Pancreas (tissue), 10 donors: Measurements from ENCODE around the gene THBS2. TPM values are rescaled to one million over a fixed set of nuclear protein-coding genes. Genes with fewer than 3 reads are reported as not detected.

ENCODE experiments used
- ATAC-seq, 4 donors: fragments of 200-7000 bp; cut with Tn5 transposase; one replicate each; pipeline versions ENCODE4 v1.8.0 to v1.9.1; 2020; ENCODE audit warnings: mild to moderate bottlenecking in 4 of 4, moderate library complexity in 4 of 4
- DNase-seq, 6 donors: peaks; one replicate each; pipeline ENCODE4 v3.0.0-alpha.2; 2020
- FAIRE-seq: peaks from 2 replicates; lab custom pipeline; 2012; peaks lifted over from hg19 to GRCh38; lab: Jason Lieb, UNC
- H3K27ac ChIP-seq, 4 donors: fragments of 200-600 bp; sonication (generic); 1 replicate in 3 of 4; 2 replicates in 1 of 4; pipeline versions ENCODE4 v1.5.0 to v1.8.0; 2020
- H3K27me3 ChIP-seq, 4 donors: fragments of 200-600 bp; one replicate each; pipeline ENCODE4 v1.8.0; 2021
- H3K36me3 ChIP-seq, 3 donors: fragments of 200-600 bp; sonication (generic) in 1 of 3; one replicate each; pipeline versions ENCODE4 v1.5.0 to v1.8.0; 2020 to 2021
- H3K4me1 ChIP-seq, 3 donors: fragments of 200-600 bp; one replicate each; pipeline ENCODE4 v1.8.0; 2021
- H3K4me3 ChIP-seq, 4 donors: fragments of 200-600 bp; sonication (generic) in 2 of 4; one replicate each; pipeline versions ENCODE4 v1.5.0 to v1.8.0; 2020 to 2021
- H3K9me3 ChIP-seq, 4 donors: fragments of 200-600 bp; one replicate each; pipeline ENCODE4 v1.8.0; 2021
- CTCF ChIP-seq, 4 donors: fragments of 200-600 bp; sonication (generic) in 3 of 4; IDR thresholded peaks; one replicate each; pipeline versions ENCODE4 v1.5.0 to v1.8.0; 2021; ENCODE audit warnings: antibody characterized with exemption in 4 of 4
- WGBS, 2 donors: extraction: QIAGEN DNeasy Blood & Tissue Kit; methylation state at CpG; one replicate each; pipeline ENCODE4 v1.1.7; 2013; 5-methylcytosine and 5-hydroxymethylcytosine counted together
- intact Hi-C, 3 donors: fragments of 100-400 bp; cut with DNase I; formaldehyde crosslinking; loops; one replicate each; pipeline versions ENCODE4 v1.11.1 to v1.14.2; 2022
- polyA plus RNA-seq, 2 donors: library from polyadenylated mRNA; stranded (reverse); fragments of 200-250 nt; gene quantifications; one replicate each; pipeline ENCODE4 v1.2.3, GENCODE V29; 2013
- total RNA-seq, 6 donors: library from RNA; stranded (reverse); fragmentation: NEBNext Ultra II Directional in 4 of 6; extraction: Animal tissue kit (Norgen Biotek cat#: 25700) in 4 of 6; gene quantifications; one replicate each; pipeline versions ENCODE4 v1.2.1 to v1.2.4, GENCODE V29; 2021 to 2023
- donor health status: healthy with polysubstance abuse.
- donor health status: DM: no; HTN: no; CAD: no; lungs with moderate emphysema.
- donor health status: DM: no; HTN: no; CAD: no.
- donor health status: control.
- donor health status: control.
- donor health status: Bipolar disorder and iron deficiency.
- donor health status: DM: yes; HTN: yes; CAD: no.
- donor health status: DM: no; HTN: no; CAD: no.
- donor health status: DM: no; HTN: no; CAD: no.
- donor health status: DM: yes; HTN: yes; CAD: no.

Gene THBS2
- total and polyA plus RNA-seq, 8 donors = 0.96 to 39.4 (median 2.6) TPM

GRCh38 chr6:169225131-169225576 lies 28.5 kb downstream of the THBS2 start:
- no peak for TF ChIP-seq CTCF (IDR thresholded peaks at IDR 0.05)
- Histone ChIP-seq H3K9me3 (no peaks in the 10 kb centered on the region), H3K27ac (no peak overlapping the region), H3K36me3 (no peaks in the 10 kb centered on the region), H3K4me1 (no peaks in the 10 kb centered on the region), H3K27me3 (no peaks in the 10 kb centered on the region), H3K4me3 (no peak overlapping the region)
- 84 to 85% methylated on average over 23 of the region's 23 CpGs for WGBS, 2 donors
- ATAC-seq (no peak), DNase-seq (no peak), FAIRE-seq (no peak)
- intact Hi-C loops = no loop called here

- Histone ChIP-seq H3K27me3 (no peaks in the 10 kb centered on the region), H3K4me3 (no peak overlapping the region), H3K36me3 (no peaks in the 10 kb centered on the region), H3K4me1 (no peaks in the 10 kb centered on the region), H3K27ac (no peak overlapping the region), H3K9me3 (no peaks in the 10 kb centered on the region)
- no peak for FAIRE-seq
- ATAC-seq = no peak
- TF ChIP-seq CTCF (IDR thresholded peaks at IDR 0.05) = no peak
- no peak for DNase-seq
- 74 to 79% methylated on average over 9 of the region's 9 CpGs for WGBS, 2 donors
- intact Hi-C loops = no loop called here
These were observed 28.9 kb downstream of the THBS2 start for GRCh38 chr6:169224716-169225115.

GRCh38 chr6:169224185-169224695 lies 29.4 kb downstream of the THBS2 start:
- H3K9me3 ChIP-seq = no peaks in the 10 kb centered on the region
- no peak for TF ChIP-seq CTCF (IDR thresholded peaks at IDR 0.05)
- intact Hi-C loops = no loop called here
- H3K4me1 ChIP-seq = no peaks in the 10 kb centered on the region
- H3K4me3 ChIP-seq = no peak overlapping the region
- peak in 1 of 4 donors; percentile 24 for ATAC-seq
- H3K27me3 ChIP-seq = no peaks in the 10 kb centered on the region
- FAIRE-seq = no peak
- WGBS, 2 donors = 57 to 62% methylated on average over 10 of the region's 10 CpGs
- no peak overlapping the region for H3K27ac ChIP-seq
- no peak for DNase-seq
- no peaks in the 10 kb centered on the region for H3K36me3 ChIP-seq

GRCh38 chr6:169223006-169223405 lies 30.6 kb downstream of the THBS2 start:
- no peaks in the 10 kb centered on the region for H3K27me3 ChIP-seq
- H3K9me3 ChIP-seq = no peaks in the 10 kb centered on the region
- H3K4me3 ChIP-seq = no peak overlapping the region
- TF ChIP-seq CTCF (IDR thresholded peaks at IDR 0.05) = no peak
- H3K4me1 ChIP-seq = no peaks in the 10 kb centered on the region
- FAIRE-seq (no peak), DNase-seq (no peak), ATAC-seq (no peak)
- 85 to 92% methylated on average over 9 of the region's 9 CpGs for WGBS, 2 donors
- intact Hi-C loops = no loop called here
- no peak overlapping the region for H3K27ac ChIP-seq
- no peaks in the 10 kb centered on the region for H3K36me3 ChIP-seq

GRCh38 chr6:169222126-169222525 lies 31.5 kb downstream of the THBS2 start:
- ATAC-seq (no peak), DNase-seq (peak in 1 of 6 donors; percentile 62), FAIRE-seq (no peak)
- Histone ChIP-seq H3K36me3 (no peaks in the 10 kb centered on the region), H3K4me3 (no peak overlapping the region), H3K9me3 (no peaks in the 10 kb centered on the region), H3K27ac (no peak overlapping the region), H3K4me1 (no peaks in the 10 kb centered on the region), H3K27me3 (no peaks in the 10 kb centered on the region)
- intact Hi-C loops = no loop called here
- TF ChIP-seq CTCF (IDR thresholded peaks at IDR 0.05) = no peak
- 91 to 92% methylated on average over 24 of the region's 24 CpGs for WGBS, 2 donors
